GM12878 (cell line): ENCODE results near the gene EPHA2. TPM values are rescaled to one million over a fixed set of nuclear protein-coding genes. Genes with fewer than 3 reads are reported as not detected.

Experiments used
- ATAC-seq: fragments of 200-7000 bp; cut with Tn5 transposase; 3 replicates; pipeline ENCODE4 v1.9.1; 2020; ENCODE audit warnings: mild to moderate bottlenecking, moderate library complexity
- BruUV-seq: library from RNA; stranded (reverse); fragments of 400-500 nt; replicated peaks from 2 replicates; lab custom pipeline; 2021; lab: Mats Ljungman, UMichigan
- CTCF ChIA-PET: fragments of 300-600 bp; sonication (Branson Sonifier 250); formaldehyde crosslinking; extraction: SDS; loops from one replicate; lab custom pipeline; 2021; ENCODE audit warnings: inconsistent platforms; lab: Yijun Ruan, JAX
- POLR2A ChIA-PET: fragments of 350-600 bp; formaldehyde crosslinking; extraction: SDS; loops from one replicate; lab custom pipeline; 2021; ENCODE audit warnings: inconsistent platforms; lab: Charles Lee
- RAD21 ChIA-PET: fragments of 300-600 bp; sonication (Branson Sonifier 250); formaldehyde crosslinking; loops from one replicate; lab custom pipeline; 2023; ENCODE audit warnings: antibody characterized with exemption; ENCODE audit not compliant: unreplicated experiment; lab: Charles Lee
- SMC1A ChIA-PET: fragments of 300-600 bp; sonication (Branson Sonifier 250); formaldehyde crosslinking; loops from one replicate; lab custom pipeline; 2023; ENCODE audit not compliant: unreplicated experiment, uncharacterized antibody; lab: Charles Lee
- DNase-seq: peaks from one replicate; pipeline ENCODE4 v3.0.0-alpha.2; 2011; ENCODE audit warnings: low read depth, low spot score
- FAIRE-seq: peaks from 3 replicates; lab custom pipeline; 2011; peaks lifted over from hg19 to GRCh38; lab: Jason Lieb, UNC
- H2AFZ ChIP-seq: 2 replicates; pipeline ENCODE4 v1.6.0; 2011; ENCODE audit warnings: low read depth, low read length, control low read depth; ENCODE audit not compliant: control insufficient read depth
- H3K27ac ChIP-seq: 2 replicates; pipeline ENCODE4 v1.5.1; 2011; ENCODE audit warnings: control low read depth; ENCODE audit not compliant: control insufficient read depth, insufficient read depth
- H3K27me3 ChIP-seq, 2 experiments: replicated peaks in 1 of 2; 2 replicates each; pipeline versions ENCODE4 v1.6.0 to v1.6.1; 2011; ENCODE audit warnings: low read length in 1 of 2; ENCODE audit not compliant: control insufficient read depth in 2 of 2, insufficient read depth in 2 of 2
- H3K36me3 ChIP-seq, 2 experiments: 2 replicates each; pipeline ENCODE4 v1.5.1; 2011; ENCODE audit warnings: low read length in 1 of 2; ENCODE audit not compliant: control insufficient read depth in 2 of 2, insufficient read depth in 2 of 2
- H3K4me1 ChIP-seq: 2 replicates; pipeline ENCODE4 v1.6.1; 2011; ENCODE audit warnings: mild to moderate bottlenecking, low read length, moderate library complexity, mixed read lengths; ENCODE audit not compliant: control insufficient read depth, insufficient read depth
- H3K4me2 ChIP-seq: 2 replicates; pipeline ENCODE4 v1.6.0; 2011; ENCODE audit warnings: control low read depth; ENCODE audit not compliant: control insufficient read depth, insufficient read depth
- H3K4me3 ChIP-seq: fragments of 200-600 bp; sonication (generic); 2 replicates; pipeline ENCODE4 v1.5.1; 2016
- H3K79me2 ChIP-seq: 2 replicates; pipeline ENCODE4 v1.6.0; 2011; ENCODE audit warnings: low read length; ENCODE audit not compliant: control insufficient read depth, insufficient read depth
- H3K9ac ChIP-seq: 2 replicates; pipeline ENCODE4 v1.8.0; 2011; ENCODE audit warnings: low read length, control low read depth, mixed read lengths; ENCODE audit not compliant: control insufficient read depth, insufficient read depth
- H3K9me3 ChIP-seq: replicated peaks from 3 replicates; pipeline ENCODE4 v1.5.1; 2011; ENCODE audit warnings: mild to moderate bottlenecking, low read length; ENCODE audit not compliant: control insufficient read depth, insufficient read depth
- H4K20me1 ChIP-seq: 2 replicates; pipeline ENCODE4 v1.6.0; 2011; ENCODE audit not compliant: control insufficient read depth, insufficient read depth
- EP300 ChIP-seq, 2 experiments: fragments of 150-350 bp in 1 of 2; IDR thresholded peaks; 2 replicates each; pipeline ENCODE4 v1.6.1; 2011 to 2012; ENCODE audit warnings: low read depth in 2 of 2, low read length in 2 of 2, borderline replicate concordance in 1 of 2, improper control_type of control experiment in 1 of 2, inconsistent platforms in 1 of 2; ENCODE audit not compliant: control insufficient read depth in 1 of 2
- FOXK2 ChIP-seq: fragments of 450-650 bp; IDR thresholded peaks from 2 replicates; pipeline ENCODE4 v1.6.1; 2017; ENCODE audit warnings: mild to moderate bottlenecking, moderate library complexity
- FOXM1 ChIP-seq: IDR thresholded peaks from 2 replicates; pipeline ENCODE4 v1.6.1; 2012; ENCODE audit warnings: low read depth, mild to moderate bottlenecking, inconsistent platforms, low read length, moderate library complexity
- MYB ChIP-seq: fragments of 150-350 bp; IDR thresholded peaks from 2 replicates; pipeline ENCODE4 v1.6.1; 2014; ENCODE audit warnings: mild to moderate bottlenecking, low read depth, low read length, borderline replicate concordance
- NR2C2 ChIP-seq: IDR thresholded peaks from 2 replicates; pipeline ENCODE4 v1.6.1; 2011; ENCODE audit warnings: borderline replicate concordance, low read depth; ENCODE audit not compliant: control insufficient read depth, insufficient read length
- RCOR1 ChIP-seq: conservative IDR thresholded peaks from 2 replicates; pipeline ENCODE4 v1.6.1; 2012; ENCODE audit warnings: low read depth, low read length, improper control_type of control experiment
- SPI1 ChIP-seq: IDR thresholded peaks from 2 replicates; pipeline ENCODE4 v1.6.1; 2011; ENCODE audit warnings: low read depth, mild to moderate bottlenecking, low read length, moderate library complexity, borderline replicate concordance; ENCODE audit not compliant: insufficient read depth
- SREBF1 ChIP-seq: IDR thresholded peaks from 2 replicates; pipeline ENCODE4 v1.6.1; 2012; ENCODE audit warnings: mild to moderate bottlenecking, low read length
- STAT1 ChIP-seq: fragments of 450-650 bp; conservative IDR thresholded peaks from 2 replicates; pipeline ENCODE4 v1.6.1; 2014; ENCODE audit warnings: antibody characterized with exemption, mild to moderate bottlenecking
- TCF12 ChIP-seq: IDR thresholded peaks from 2 replicates; pipeline ENCODE4 v1.6.1; 2011; ENCODE audit warnings: low read depth, mild to moderate bottlenecking, low read length
- ZNF217 ChIP-seq: fragments of 450-650 bp; IDR thresholded peaks from 2 replicates; pipeline ENCODE4 v1.6.1; 2017; ENCODE audit warnings: antibody characterized with exemption, mild to moderate bottlenecking
- ZNF24 ChIP-seq: fragments of 450-650 bp; IDR thresholded peaks from 2 replicates; pipeline ENCODE4 v1.6.1; 2017; ENCODE audit warnings: antibody characterized with exemption, mild to moderate bottlenecking
- ZNF384 ChIP-seq: IDR thresholded peaks from 2 replicates; pipeline ENCODE4 v1.6.1; 2012; ENCODE audit warnings: low read depth, mild to moderate bottlenecking, low read length, improper control_type of control experiment, borderline replicate concordance
- WGBS: methylation state at CpG from one replicate; pipeline ENCODE4 v1.1.6; 2016; ENCODE audit warnings: low lambda C conversion rate; ENCODE audit not compliant: insufficient replicate concordance, insufficient coverage; ENCODE audit errors: missing lambda C conversion rate; 5-methylcytosine and 5-hydroxymethylcytosine counted together
- in situ Hi-C: fragments of 300-500 bp; cut with MboI; formaldehyde crosslinking; loops from 9 replicates; pipeline ENCODE4 v1.14.3; 2018; ENCODE audit warnings: mixed read lengths
- intact Hi-C: fragments of 100-400 bp; cut with micrococcal nuclease; formaldehyde crosslinking; loops from one replicate; pipeline ENCODE4 v1.14.2; 2022; ENCODE audit not compliant: unreplicated experiment
- polyA plus RNA-seq, 11 experiments: library from polyadenylated mRNA; depleted of rRNA in 4 of 11; unstranded in 6 of 11; stranded (reverse) in 5 of 11; fragments of >200 nt; fragmentation: Nextera tagmentation in 4 of 11; fragmentation: Illumina TruSeq in 1 of 11; extraction: Ambion mirVana in 4 of 11; extraction: Trizol in 1 of 11; gene quantifications; 1 replicate in 1 of 11; 2 replicates in 10 of 11; pipeline versions ENCODE4 v1.2.1 to v1.2.3, GENCODE V29; 2011 to 2016; ENCODE audit warnings: inconsistent platforms in 2 of 11, missing spikeins in 2 of 11, low read depth in 1 of 11
- total RNA-seq, 4 experiments: library from RNA; depleted of rRNA in 3 of 4; stranded (reverse); fragments of >200 nt in 3 of 4; fragmentation: Illumina TruSeq in 1 of 4; extraction: Trizol in 1 of 4; gene quantifications; 2 replicates each; pipeline versions ENCODE4 v1.2.1 to v1.2.3, GENCODE V29; 2013 to 2021
- TF ChIP-seq, protein P1 (sequence below): fragments of 450-650 bp; formaldehyde crosslinking; IDR thresholded peaks from 2 replicates; pipeline ENCODE4 v1.5.0; 2022; ENCODE audit warnings: mild to moderate bottlenecking, missing genetic modification characterization
- TF ChIP-seq, protein P2 (sequence below): fragments of 450-650 bp; IDR thresholded peaks from 2 replicates; pipeline ENCODE4 v1.6.1; 2016; ENCODE audit warnings: mild to moderate bottlenecking

The EPHA2 gene
- total and polyA plus RNA-seq, 10 of the 15 experiments (the other 5 are each of a cell fraction or from before 2014, with no cell fraction given) = 0.04 to 0.51 (median 0.23) TPM; not detected in 2

DNA sequence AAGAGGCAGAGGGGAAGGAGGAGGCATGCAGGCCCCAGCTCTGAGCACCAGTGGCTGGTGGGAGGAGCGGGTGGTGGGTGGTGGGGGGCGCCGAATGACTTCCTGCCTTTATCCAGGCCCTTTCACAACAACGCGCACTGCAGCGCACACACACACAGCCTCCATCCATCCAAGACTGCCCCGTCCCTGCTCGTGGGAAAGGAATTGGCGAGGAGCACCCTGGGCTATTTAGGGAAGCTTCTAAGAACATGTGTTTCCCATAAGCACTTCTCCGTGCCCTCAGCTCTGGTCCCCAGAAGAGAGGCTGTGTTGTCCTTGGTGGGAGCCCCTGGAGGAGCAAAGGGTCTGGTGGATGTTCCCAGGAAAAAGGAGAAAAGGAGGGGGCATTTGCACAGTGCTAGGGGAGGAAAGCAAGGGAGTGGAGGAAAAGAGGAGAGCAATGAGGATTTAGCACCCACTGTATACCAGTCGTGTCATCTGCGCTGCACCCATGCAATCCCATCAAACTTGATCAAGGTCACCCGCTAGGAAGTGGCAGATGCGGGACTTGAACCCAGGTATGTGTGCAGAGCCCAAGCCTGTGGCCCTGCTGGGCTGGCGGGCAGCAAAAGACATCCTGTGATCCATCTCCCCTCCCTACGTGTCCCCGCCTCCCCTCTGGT is 28.1 kb downstream of the EPHA2 start:
- TF ChIP-seq EP300 (IDR thresholded peaks at IDR 0.05; ENCODE audit: borderline replicate concordance in 1 of 2, control insufficient read depth in 1 of 2, low read depth in 2 of 2, low read length in 2 of 2) (no peak), ZNF384 (no peak), STAT1 (no peak), FOXM1 (no peak), NR2C2 (no peak), SPI1 (no peak), MYB (no peak), ZNF217 (no peak), FOXK2 (no peak), SREBF1 (no peak), RCOR1 (no peak), TCF12 (no peak), ZNF24 (no peak)
- TF ChIP-seq, protein P1, sequence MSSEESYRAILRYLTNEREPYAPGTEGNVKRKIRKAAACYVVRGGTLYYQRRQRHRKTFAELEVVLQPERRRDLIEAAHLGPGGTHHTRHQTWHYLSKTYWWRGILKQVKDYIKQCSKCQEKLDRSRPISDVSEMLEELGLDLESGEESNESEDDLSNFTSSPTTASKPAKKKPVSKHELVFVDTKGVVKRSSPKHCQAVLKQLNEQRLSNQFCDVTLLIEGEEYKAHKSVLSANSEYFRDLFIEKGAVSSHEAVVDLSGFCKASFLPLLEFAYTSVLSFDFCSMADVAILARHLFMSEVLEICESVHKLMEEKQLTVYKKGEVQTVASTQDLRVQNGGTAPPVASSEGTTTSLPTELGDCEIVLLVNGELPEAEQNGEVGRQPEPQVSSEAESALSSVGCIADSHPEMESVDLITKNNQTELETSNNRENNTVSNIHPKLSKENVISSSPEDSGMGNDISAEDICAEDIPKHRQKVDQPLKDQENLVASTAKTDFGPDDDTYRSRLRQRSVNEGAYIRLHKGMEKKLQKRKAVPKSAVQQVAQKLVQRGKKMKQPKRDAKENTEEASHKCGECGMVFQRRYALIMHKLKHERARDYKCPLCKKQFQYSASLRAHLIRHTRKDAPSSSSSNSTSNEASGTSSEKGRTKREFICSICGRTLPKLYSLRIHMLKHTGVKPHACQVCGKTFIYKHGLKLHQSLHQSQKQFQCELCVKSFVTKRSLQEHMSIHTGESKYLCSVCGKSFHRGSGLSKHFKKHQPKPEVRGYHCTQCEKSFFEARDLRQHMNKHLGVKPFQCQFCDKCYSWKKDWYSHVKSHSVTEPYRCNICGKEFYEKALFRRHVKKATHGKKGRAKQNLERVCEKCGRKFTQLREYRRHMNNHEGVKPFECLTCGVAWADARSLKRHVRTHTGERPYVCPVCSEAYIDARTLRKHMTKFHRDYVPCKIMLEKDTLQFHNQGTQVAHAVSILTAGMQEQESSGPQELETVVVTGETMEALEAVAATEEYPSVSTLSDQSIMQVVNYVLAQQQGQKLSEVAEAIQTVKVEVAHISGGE (CRISPR knock-in tag) = no peak
- TF ChIP-seq, protein P2, sequence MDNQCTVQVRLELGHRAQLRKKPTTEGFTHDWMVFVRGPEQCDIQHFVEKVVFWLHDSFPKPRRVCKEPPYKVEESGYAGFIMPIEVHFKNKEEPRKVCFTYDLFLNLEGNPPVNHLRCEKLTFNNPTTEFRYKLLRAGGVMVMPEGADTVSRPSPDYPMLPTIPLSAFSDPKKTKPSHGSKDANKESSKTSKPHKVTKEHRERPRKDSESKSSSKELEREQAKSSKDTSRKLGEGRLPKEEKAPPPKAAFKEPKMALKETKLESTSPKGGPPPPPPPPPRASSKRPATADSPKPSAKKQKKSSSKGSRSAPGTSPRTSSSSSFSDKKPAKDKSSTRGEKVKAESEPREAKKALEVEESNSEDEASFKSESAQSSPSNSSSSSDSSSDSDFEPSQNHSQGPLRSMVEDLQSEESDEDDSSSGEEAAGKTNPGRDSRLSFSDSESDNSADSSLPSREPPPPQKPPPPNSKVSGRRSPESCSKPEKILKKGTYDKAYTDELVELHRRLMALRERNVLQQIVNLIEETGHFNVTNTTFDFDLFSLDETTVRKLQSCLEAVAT = no peak
- TF ChIP-seq, all 136 proteins: peak for 0
- CTCF ChIA-PET = no interaction called here
- Histone ChIP-seq H3K27ac (no peak overlapping the region), H3K79me2 (no peaks in the 10 kb centered on the region), H4K20me1 (no peaks in the 10 kb centered on the region), H3K9me3 (no peaks in the 10 kb centered on the region), H2AFZ (no peak overlapping the region), H3K27me3 (no peaks in the 10 kb centered on the region; a peak in 1 of 4 replicates), H3K4me2 (no peak overlapping the region), H3K4me3 (no peak overlapping the region), H3K4me1 (no peaks in the 10 kb centered on the region; the same call in 1 of the 2 replicates), H3K36me3 (no peaks in the 10 kb centered on the region), H3K9ac (no peak overlapping the region)
- FAIRE-seq (no peak), DNase-seq (no peak), ATAC-seq (no peak)
- 51% methylated on average over 15 of the region's 17 CpGs for WGBS
- BruUV-seq = no TSS peak
- POLR2A ChIA-PET = no interaction called here
- RAD21 ChIA-PET = no interaction called here
- in situ Hi-C loops (no loop called here), intact Hi-C loops (no loop called here)
- SMC1A ChIA-PET = no interaction called here
